HG03135 (cell line): ENCODE measurements around the gene SOCS1.

ENCODE experiments used
- ATAC-seq: cut with Tn5 transposase; IDR thresholded peaks from one replicate; pipeline ENCODE4 v1.9.1; 2021; ENCODE audit warnings: mild to moderate bottlenecking, moderate library complexity; ENCODE audit not compliant: unreplicated experiment

The SOCS1 gene

GRCh38 chr16:11263737-11264136, 7.7 kb upstream of the SOCS1 start:
- no peak for ATAC-seq

- ATAC-seq: no peak
These were observed 6.9 kb upstream of the SOCS1 start for GRCh38 chr16:11262915-11263314.

- ATAC-seq: no peak
These were observed 4.6 kb upstream of the SOCS1 start for GRCh38 chr16:11260596-11260966.

GRCh38 chr16:11259655-11260595, 3.9 kb upstream of the SOCS1 start:
- ATAC-seq: no peak

- ATAC-seq: no peak
These were observed 2.8 kb upstream of the SOCS1 start for GRCh38 chr16:11258553-11259492.

- no peak for ATAC-seq
These were observed 1.3 kb upstream of the SOCS1 start for GRCh38 chr16:11257131-11257938.

- no peak for ATAC-seq
These were observed 692 bp upstream of the SOCS1 start for GRCh38 chr16:11256661-11257130.

GRCh38 chr16:11254913-11255736, 879 bp downstream of the SOCS1 start:
- ATAC-seq: no peak

- no peak for ATAC-seq
These were observed 1.8 kb downstream of the SOCS1 start for GRCh38 chr16:11253995-11254912.

GRCh38 chr16:11253009-11253994, 2.7 kb downstream of the SOCS1 start:
- ATAC-seq: no peak

- no peak for ATAC-seq
These were observed 3.5 kb downstream of the SOCS1 start for GRCh38 chr16:11252482-11252931.

GRCh38 chr16:11251525-11252481, 4.2 kb downstream of the SOCS1 start:
- ATAC-seq: no peak

GRCh38 chr16:11250786-11251524, 5.0 kb downstream of the SOCS1 start:
- no peak for ATAC-seq

- no peak for ATAC-seq
These were observed 5.8 kb downstream of the SOCS1 start for GRCh38 chr16:11250091-11250785.
